Measurements from ENCODE around the gene NEDD4. TPM values are rescaled to one million over a fixed set of nuclear protein-coding genes. Genes with fewer than 3 reads are reported as not detected.

NEDD4 gene
- total RNA-seq, 1 experiment from 2014 or later: 57.7 TPM

DNA sequence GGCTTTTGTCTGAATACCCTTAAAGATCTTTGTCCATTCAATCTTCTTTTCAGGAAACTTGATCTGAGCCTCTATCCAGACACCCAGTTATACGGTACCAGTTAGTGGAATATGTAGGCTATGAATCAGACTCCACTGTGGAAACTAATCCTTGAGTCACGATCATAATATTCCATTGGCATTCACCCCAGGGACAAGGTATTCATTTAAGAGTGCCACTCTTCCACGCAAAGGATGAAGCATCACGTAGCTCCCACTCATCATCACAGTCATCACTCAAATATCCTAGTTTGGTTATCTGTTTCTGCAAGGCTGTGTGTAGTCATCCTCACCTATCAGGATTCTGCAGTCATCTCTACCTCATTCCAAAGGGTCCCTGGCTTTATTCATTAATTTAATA is 85.6 kb downstream of the NEDD4 start:
- H3K27me3 Mint-ChIP-seq (ENCODE audit: insufficient read depth, unreplicated experiment): no peaks in the 10 kb centered on the region
- no peak overlapping the region for H3K4me3 Mint-ChIP-seq (ENCODE audit: unreplicated experiment)
- intact Hi-C loops (cut with micrococcal nuclease): no loop called here
- no peaks in the 10 kb centered on the region for H3K9me3 Mint-ChIP-seq (ENCODE audit: unreplicated experiment)
- ChIA-PET POLR2A (interaction anchor here (0.6 to 3.2 kb wide), 16 partner anchors 8 to 343 kb away, joined by 3 to 64 read pairs (median 4); partner anchors contain the start of gene NEDD4), CTCF (interaction anchor here (1.0 to 3.2 kb wide), 5 partner anchors 9 to 337 kb away, joined by 3 to 28 read pairs (median 7); no protein-coding TSS in a partner anchor)
- peaks cover 50% of the 10 kb centered on the region for H3K4me1 Mint-ChIP-seq (ENCODE audit: insufficient read depth, unreplicated experiment)
- peak; percentile 81 for DNase-seq (ENCODE audit: unreplicated experiment)
- peak overlapping the region; percentile 89 for H3K27ac Mint-ChIP-seq (ENCODE audit: low read depth, unreplicated experiment)
- no TSS peak for BruUV-seq (replicated peaks)
- TF ChIP-seq, protein P1, sequence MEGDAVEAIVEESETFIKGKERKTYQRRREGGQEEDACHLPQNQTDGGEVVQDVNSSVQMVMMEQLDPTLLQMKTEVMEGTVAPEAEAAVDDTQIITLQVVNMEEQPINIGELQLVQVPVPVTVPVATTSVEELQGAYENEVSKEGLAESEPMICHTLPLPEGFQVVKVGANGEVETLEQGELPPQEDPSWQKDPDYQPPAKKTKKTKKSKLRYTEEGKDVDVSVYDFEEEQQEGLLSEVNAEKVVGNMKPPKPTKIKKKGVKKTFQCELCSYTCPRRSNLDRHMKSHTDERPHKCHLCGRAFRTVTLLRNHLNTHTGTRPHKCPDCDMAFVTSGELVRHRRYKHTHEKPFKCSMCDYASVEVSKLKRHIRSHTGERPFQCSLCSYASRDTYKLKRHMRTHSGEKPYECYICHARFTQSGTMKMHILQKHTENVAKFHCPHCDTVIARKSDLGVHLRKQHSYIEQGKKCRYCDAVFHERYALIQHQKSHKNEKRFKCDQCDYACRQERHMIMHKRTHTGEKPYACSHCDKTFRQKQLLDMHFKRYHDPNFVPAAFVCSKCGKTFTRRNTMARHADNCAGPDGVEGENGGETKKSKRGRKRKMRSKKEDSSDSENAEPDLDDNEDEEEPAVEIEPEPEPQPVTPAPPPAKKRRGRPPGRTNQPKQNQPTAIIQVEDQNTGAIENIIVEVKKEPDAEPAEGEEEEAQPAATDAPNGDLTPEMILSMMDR (IDR thresholded peaks at IDR 0.05; ENCODE audit: unreplicated experiment): no peak
- peaks cover 21% of the 10 kb centered on the region for H3K36me3 Mint-ChIP-seq (ENCODE audit: insufficient read depth, unreplicated experiment)

DNA sequence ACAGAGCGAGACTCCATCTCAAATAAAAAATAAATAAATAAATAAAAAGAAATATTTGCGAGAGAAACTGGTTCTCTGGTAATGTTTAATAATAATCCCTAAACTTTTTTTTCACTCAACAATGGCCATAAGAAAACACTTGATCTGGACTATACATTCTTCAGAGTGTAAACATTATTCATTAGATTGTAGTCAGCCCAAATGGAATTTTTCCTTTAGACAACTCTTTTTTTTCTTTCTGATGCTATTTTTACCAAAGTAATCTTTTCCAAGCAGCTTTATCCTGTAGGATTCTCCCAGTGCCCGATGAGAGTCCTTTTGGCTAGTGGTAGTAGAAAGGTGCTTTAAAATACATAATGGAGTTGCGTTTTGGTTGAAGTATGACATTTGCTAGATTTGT is 90.4 kb downstream of the NEDD4 start:
- TF ChIP-seq, protein P1 (IDR thresholded peaks at IDR 0.05; ENCODE audit: unreplicated experiment): no peak
- DNase-seq (ENCODE audit: unreplicated experiment): no peak
- intact Hi-C loops (cut with micrococcal nuclease): no loop called here
- Mint-ChIP-seq H3K4me3 (ENCODE audit: unreplicated experiment) (no peak overlapping the region), H3K4me1 (ENCODE audit: insufficient read depth, unreplicated experiment) (peaks cover 15% of the 10 kb centered on the region), H3K27me3 (ENCODE audit: insufficient read depth, unreplicated experiment) (no peaks in the 10 kb centered on the region), H3K9me3 (ENCODE audit: unreplicated experiment) (no peaks in the 10 kb centered on the region), H3K27ac (ENCODE audit: low read depth, unreplicated experiment) (peak overlapping the region; percentile 16), H3K36me3 (ENCODE audit: insufficient read depth, unreplicated experiment) (peaks cover 16% of the 10 kb centered on the region)
- ChIA-PET CTCF (interaction anchor here (1.4 kb wide), 1 partner anchor 14 kb away, joined by 6 read pairs; no protein-coding TSS in a partner anchor), POLR2A (no interaction called here)
- BruUV-seq (replicated peaks): no TSS peak

DNA sequence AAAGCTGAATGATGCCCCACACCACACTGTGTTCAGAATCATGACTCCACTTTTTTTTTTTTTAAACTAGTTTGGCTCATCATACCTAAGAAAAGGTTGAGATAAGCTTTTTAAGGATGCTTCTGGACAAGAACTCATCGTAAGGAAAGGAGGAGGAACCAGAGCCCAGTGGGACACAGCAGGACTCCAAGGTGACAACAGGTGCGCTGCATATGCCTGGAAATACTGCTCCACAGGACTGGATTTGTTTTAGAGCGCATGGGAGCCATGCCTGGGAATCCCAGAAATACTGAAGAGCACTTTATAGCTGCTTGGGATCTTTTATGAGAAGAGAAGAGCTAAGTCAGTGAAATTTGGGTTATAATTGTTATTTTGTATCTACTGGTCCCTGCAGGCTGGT is 93.4 kb downstream of the NEDD4 start:
- ChIA-PET POLR2A (interaction anchor here (0.6 to 8.9 kb wide), 6 partner anchors 8 to 307 kb away, joined by 3 to 99 read pairs (median 6); no protein-coding TSS in a partner anchor), CTCF (interaction anchor here (0.6 to 4.4 kb wide), 12 partner anchors 9 to 251 kb away, joined by 3 to 59 read pairs (median 4); no protein-coding TSS in a partner anchor)
- Mint-ChIP-seq H3K36me3 (ENCODE audit: insufficient read depth, unreplicated experiment) (peaks cover 10% of the 10 kb centered on the region), H3K27me3 (ENCODE audit: insufficient read depth, unreplicated experiment) (no peaks in the 10 kb centered on the region), H3K4me1 (ENCODE audit: insufficient read depth, unreplicated experiment) (peaks cover 19% of the 10 kb centered on the region), H3K27ac (ENCODE audit: low read depth, unreplicated experiment) (no peak overlapping the region), H3K9me3 (ENCODE audit: unreplicated experiment) (no peaks in the 10 kb centered on the region), H3K4me3 (ENCODE audit: unreplicated experiment) (no peak overlapping the region)
- intact Hi-C loops (cut with micrococcal nuclease): no loop called here
- BruUV-seq (replicated peaks): no TSS peak
- TF ChIP-seq, protein P1 (IDR thresholded peaks at IDR 0.05; ENCODE audit: unreplicated experiment): no peak
- no peak for DNase-seq (ENCODE audit: unreplicated experiment)

DNA sequence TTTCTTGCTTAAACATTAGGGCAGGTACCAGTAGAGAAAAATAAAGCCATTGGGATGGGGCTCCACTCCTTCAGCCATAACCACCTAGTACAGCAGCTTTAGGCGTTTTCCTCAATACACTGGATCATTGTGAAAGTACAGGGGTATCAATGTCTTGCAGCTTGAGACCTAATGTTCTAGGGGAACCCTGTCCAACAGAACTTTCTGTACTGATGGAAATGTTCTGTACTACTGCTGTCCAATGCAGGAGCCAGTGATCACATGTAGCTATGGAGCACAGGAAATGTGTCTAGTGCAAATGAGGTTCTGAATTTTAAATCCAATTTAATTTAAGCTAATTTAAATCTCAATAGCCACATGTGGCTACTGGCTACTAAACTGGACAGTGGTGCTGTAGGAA is 93.9 kb downstream of the NEDD4 start:
- Mint-ChIP-seq H3K27me3 (ENCODE audit: insufficient read depth, unreplicated experiment) (no peaks in the 10 kb centered on the region), H3K9me3 (ENCODE audit: unreplicated experiment) (no peaks in the 10 kb centered on the region), H3K36me3 (ENCODE audit: insufficient read depth, unreplicated experiment) (peaks cover 9% of the 10 kb centered on the region), H3K27ac (ENCODE audit: low read depth, unreplicated experiment) (no peak overlapping the region), H3K4me3 (ENCODE audit: unreplicated experiment) (no peak overlapping the region), H3K4me1 (ENCODE audit: insufficient read depth, unreplicated experiment) (peaks cover 19% of the 10 kb centered on the region)
- BruUV-seq (replicated peaks): no TSS peak
- DNase-seq (ENCODE audit: unreplicated experiment): no peak
- CTCF ChIA-PET: interaction anchor here (0.5 to 4.4 kb wide), 10 partner anchors 9 to 251 kb away, joined by 3 to 59 read pairs (median 4); no protein-coding TSS in a partner anchor
- TF ChIP-seq, protein P1 (IDR thresholded peaks at IDR 0.05; ENCODE audit: unreplicated experiment): no peak
- POLR2A ChIA-PET: interaction anchor here (0.6 to 8.9 kb wide), 6 partner anchors 8 to 308 kb away, joined by 3 to 99 read pairs (median 6); no protein-coding TSS in a partner anchor
- intact Hi-C loops (cut with micrococcal nuclease): loop anchor here (5.0 kb wide), 2 partner anchors 252 to 348 kb away; no protein-coding TSS in a partner anchor
